OCI-LY7 (cell line): ENCODE data around the gene CFLAR.

Source experiments
- EZH2phosphoT487 ChIP-seq: fragments of 200-600 bp; sonication (generic); IDR thresholded peaks from 2 replicates; pipeline ENCODE4 v1.6.1; 2018; ENCODE audit warnings: low read depth, borderline replicate concordance, mild to moderate bottlenecking, mixed run types, antibody characterized with exemption, low read length, moderate library complexity, mixed read lengths
- TF ChIP-seq, protein P1 (sequence below): fragments of 200-600 bp; sonication (generic); conservative IDR thresholded peaks from 2 replicates; pipeline ENCODE4 v1.5.1; 2014; ENCODE audit warnings: mild to moderate bottlenecking, antibody characterized with exemption, low read length, moderate library complexity, mixed read lengths

DNA sequence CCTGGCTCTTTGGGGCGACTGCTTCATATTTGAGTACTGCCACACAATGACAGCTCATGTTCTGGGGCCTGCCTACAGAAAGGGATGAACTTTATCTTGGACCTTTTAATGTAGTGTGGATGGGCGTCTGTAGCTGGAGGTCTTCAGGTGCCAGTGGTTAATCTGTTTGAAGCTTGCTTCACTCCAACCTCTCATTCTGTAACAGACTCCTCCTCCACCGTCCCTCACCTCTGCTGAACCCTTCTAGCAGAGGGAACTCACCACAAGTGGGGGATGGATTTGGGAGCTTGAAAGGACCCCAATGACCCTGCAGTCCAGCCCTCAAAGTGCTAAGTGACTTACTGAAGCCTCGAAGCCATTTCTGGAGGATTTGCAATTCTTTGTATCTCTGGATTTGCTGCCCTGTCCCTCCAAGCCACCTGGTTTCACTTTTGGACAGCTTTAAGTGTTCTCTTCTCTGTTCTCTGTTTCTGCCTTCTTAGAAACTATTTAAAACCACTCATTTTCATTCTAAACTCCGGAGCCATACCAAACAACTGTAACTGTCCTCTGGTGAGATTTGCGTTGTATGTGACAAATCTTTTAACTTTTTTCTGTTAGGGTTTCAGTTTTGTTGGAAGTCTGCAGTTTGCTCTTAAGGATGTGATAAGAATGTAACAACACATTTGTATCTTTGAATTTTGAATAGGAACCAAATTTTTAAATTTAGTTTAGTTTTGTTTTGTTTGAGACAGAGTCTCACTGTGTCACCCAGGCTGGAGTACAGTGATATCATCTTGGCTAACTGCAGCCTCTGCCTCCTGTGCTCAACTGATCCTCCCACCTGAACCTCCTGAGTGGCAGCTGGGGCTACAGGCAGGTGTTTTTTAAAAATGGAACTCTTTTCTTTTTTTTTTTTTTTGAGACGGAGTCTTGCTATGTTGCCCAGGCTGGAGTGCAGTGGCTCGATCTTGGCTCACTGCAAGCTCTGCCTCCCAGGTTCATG lies 107.4 kb downstream of the CFLAR start:
- TF ChIP-seq, protein P1, sequence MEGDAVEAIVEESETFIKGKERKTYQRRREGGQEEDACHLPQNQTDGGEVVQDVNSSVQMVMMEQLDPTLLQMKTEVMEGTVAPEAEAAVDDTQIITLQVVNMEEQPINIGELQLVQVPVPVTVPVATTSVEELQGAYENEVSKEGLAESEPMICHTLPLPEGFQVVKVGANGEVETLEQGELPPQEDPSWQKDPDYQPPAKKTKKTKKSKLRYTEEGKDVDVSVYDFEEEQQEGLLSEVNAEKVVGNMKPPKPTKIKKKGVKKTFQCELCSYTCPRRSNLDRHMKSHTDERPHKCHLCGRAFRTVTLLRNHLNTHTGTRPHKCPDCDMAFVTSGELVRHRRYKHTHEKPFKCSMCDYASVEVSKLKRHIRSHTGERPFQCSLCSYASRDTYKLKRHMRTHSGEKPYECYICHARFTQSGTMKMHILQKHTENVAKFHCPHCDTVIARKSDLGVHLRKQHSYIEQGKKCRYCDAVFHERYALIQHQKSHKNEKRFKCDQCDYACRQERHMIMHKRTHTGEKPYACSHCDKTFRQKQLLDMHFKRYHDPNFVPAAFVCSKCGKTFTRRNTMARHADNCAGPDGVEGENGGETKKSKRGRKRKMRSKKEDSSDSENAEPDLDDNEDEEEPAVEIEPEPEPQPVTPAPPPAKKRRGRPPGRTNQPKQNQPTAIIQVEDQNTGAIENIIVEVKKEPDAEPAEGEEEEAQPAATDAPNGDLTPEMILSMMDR = no peak
- TF ChIP-seq EZH2phosphoT487 = no peak
